CMK (cell line): ENCODE results near the gene IL1A.

ENCODE experiments used
- DNase-seq: peaks from one replicate; pipeline ENCODE4 v3.0.0-alpha.2; 2010; ENCODE audit warnings: low read depth

IL1A gene

GRCh38 chr2:112762276-112762675 is 22.0 kb downstream of the IL1A start:
- DNase-seq, result no peak

- DNase-seq, result no peak
Observed at GRCh38 chr2:112760149-112760548, 24.1 kb downstream of the IL1A start.

- DNase-seq, result no peak
Observed at GRCh38 chr2:112758711-112759110, 25.6 kb downstream of the IL1A start.

- no peak for DNase-seq
Observed at GRCh38 chr2:112757265-112757664, 27.0 kb downstream of the IL1A start.

GRCh38 chr2:112756207-112756606 is 28.1 kb downstream of the IL1A start:
- DNase-seq, result no peak

GRCh38 chr2:112755444-112755843 is 28.8 kb downstream of the IL1A start:
- no peak for DNase-seq

GRCh38 chr2:112754564-112754963 is 29.7 kb downstream of the IL1A start:
- no peak for DNase-seq

- DNase-seq, result no peak
Observed at GRCh38 chr2:112752667-112753066, 31.6 kb downstream of the IL1A start.

- DNase-seq, result no peak
Observed at GRCh38 chr2:112751451-112752197, 32.7 kb downstream of the IL1A start.

- no peak for DNase-seq
Observed at GRCh38 chr2:112750560-112750843, 33.8 kb downstream of the IL1A start.

GRCh38 chr2:112749755-112750559 is 34.3 kb downstream of the IL1A start:
- DNase-seq, result no peak

GRCh38 chr2:112740527-112740926 is 43.8 kb downstream of the IL1A start:
- no peak for DNase-seq

- DNase-seq, result no peak
Observed at GRCh38 chr2:112737542-112738232, 46.6 kb downstream of the IL1A start.

GRCh38 chr2:112733871-112734270 is 50.4 kb downstream of the IL1A start:
- DNase-seq, result no peak

- no peak for DNase-seq
Observed at GRCh38 chr2:112733456-112733855, 50.8 kb downstream of the IL1A start.

- no peak for DNase-seq
Observed at GRCh38 chr2:112731479-112731878, 52.8 kb downstream of the IL1A start.

GRCh38 chr2:112730791-112731190 is 53.5 kb downstream of the IL1A start:
- no peak for DNase-seq

GRCh38 chr2:112730216-112730615 is 54.1 kb downstream of the IL1A start:
- DNase-seq, result no peak

GRCh38 chr2:112728378-112729175 is 55.7 kb downstream of the IL1A start:
- DNase-seq, result no peak

GRCh38 chr2:112728029-112728362 is 56.3 kb downstream of the IL1A start:
- DNase-seq, result peak; percentile 80

- DNase-seq, result no peak
Observed at GRCh38 chr2:112727276-112728028, 56.8 kb downstream of the IL1A start.
